ENCODE measurements around the gene HSPA1L.
"Not testable (repeated sequence)": the region's sequence is repeated elsewhere in the genome, so short reads cannot be mapped to it uniquely, and the experiment has no call there.

HSPA1L gene

GRCh38 chr6:31836474-31837368, 21.6 kb upstream of the HSPA1L start:
- DNase-seq: peak; percentile 41

- no peak for DNase-seq
Measured at GRCh38 chr6:31836047-31836473, 21.0 kb upstream of the HSPA1L start.

GRCh38 chr6:31834367-31835250, 19.5 kb upstream of the HSPA1L start:
- peak; percentile 87 for DNase-seq

GRCh38 chr6:31831350-31832215, 16.5 kb upstream of the HSPA1L start:
- no peak for DNase-seq

GRCh38 chr6:31830886-31831335, 15.8 kb upstream of the HSPA1L start:
- no peak for DNase-seq

- DNase-seq: peak; percentile 58
Measured at GRCh38 chr6:31829633-31830283, 14.7 kb upstream of the HSPA1L start.

- DNase-seq: peak; percentile 100
Measured at GRCh38 chr6:31827286-31828079, 12.4 kb upstream of the HSPA1L start, which contains the start of gene HSPA1B. Gene HSPA1B, plus strand, starts transcription at chr6:31827738. Its CDS starts 213 bp downstream, at chr6:31827951.

GRCh38 chr6:31826793-31827285, 11.8 kb upstream of the HSPA1L start:
- peak; percentile 79 for DNase-seq

- no peak for DNase-seq
Measured at GRCh38 chr6:31825553-31825952, 10.5 kb upstream of the HSPA1L start.

- not testable (repeated sequence) for DNase-seq
Measured at GRCh38 chr6:31823592-31824196, 8.6 kb upstream of the HSPA1L start.

- DNase-seq: peak; percentile 87
Measured at GRCh38 chr6:31822036-31822821, 7.1 kb upstream of the HSPA1L start.

GRCh38 chr6:31821301-31822035, 6.4 kb upstream of the HSPA1L start:
- peak; percentile 49 for DNase-seq

- not testable (repeated sequence) for DNase-seq
Measured at GRCh38 chr6:31820399-31820798, 5.3 kb upstream of the HSPA1L start.

GRCh38 chr6:31819871-31820299, 4.8 kb upstream of the HSPA1L start:
- no peak for DNase-seq

- DNase-seq: not testable (repeated sequence)
Measured at GRCh38 chr6:31817929-31818511, 2.9 kb upstream of the HSPA1L start.

- DNase-seq: not testable (repeated sequence)
Measured at GRCh38 chr6:31817133-31817928, 2.2 kb upstream of the HSPA1L start.

- peak; percentile 99 for DNase-seq
Measured at GRCh38 chr6:31814677-31815024, 432 bp downstream of the HSPA1L start.

Measured in fibroblast of skin of back (primary cell).